ENCODE measurements around the gene ADIPOR2. TPM values are rescaled to one million over a fixed set of nuclear protein-coding genes. Genes with fewer than 3 reads are reported as not detected.
A peak's percentile ranks its signal among the peaks of the same experiment; 100 is the strongest.

The ADIPOR2 gene
- total RNA-seq, 1 experiment from 2014 or later = 58.5 TPM

- POLR2A ChIA-PET = no interaction called here
- no peak for DNase-seq (ENCODE audit: unreplicated experiment)
- CTCF ChIA-PET = interaction anchor here (0.5 to 5.5 kb wide), 6 partner anchors 8 to 619 kb away, joined by 3 to 38 read pairs (median 4); no protein-coding TSS in a partner anchor
- Mint-ChIP-seq H3K27me3 (ENCODE audit: insufficient read depth, unreplicated experiment) (no peaks in the 10 kb centered on the region), H3K36me3 (ENCODE audit: insufficient read depth, unreplicated experiment) (no peaks in the 10 kb centered on the region), H3K4me1 (ENCODE audit: insufficient read depth, unreplicated experiment) (peaks cover 6% of the 10 kb centered on the region), H3K9me3 (ENCODE audit: unreplicated experiment) (peaks cover 3% of the 10 kb centered on the region), H3K27ac (ENCODE audit: low read depth, unreplicated experiment) (no peak overlapping the region), H3K4me3 (ENCODE audit: unreplicated experiment) (no peak overlapping the region)
- no peak for TF ChIP-seq CTCF (IDR thresholded peaks at IDR 0.05; ENCODE audit: unreplicated experiment)
- BruUV-seq (replicated peaks) = no TSS peak
- intact Hi-C loops (cut with micrococcal nuclease) = loop anchor here (5.0 kb wide), 1 partner anchor 483 kb away; no protein-coding TSS in a partner anchor
These were observed 108.4 kb downstream of the ADIPOR2 start for GRCh38 chr12:1799051-1799881.

- ChIA-PET POLR2A (no interaction called here), CTCF (interaction anchor here (0.5 to 5.5 kb wide), 4 partner anchors 9 to 619 kb away, joined by 3 to 38 read pairs (median 4); no protein-coding TSS in a partner anchor)
- intact Hi-C loops (cut with micrococcal nuclease) = loop anchor here (5.0 kb wide), 1 partner anchor 482 kb away; no protein-coding TSS in a partner anchor
- Mint-ChIP-seq H3K36me3 (ENCODE audit: insufficient read depth, unreplicated experiment) (no peaks in the 10 kb centered on the region), H3K4me1 (ENCODE audit: insufficient read depth, unreplicated experiment) (peaks cover 6% of the 10 kb centered on the region), H3K27ac (ENCODE audit: low read depth, unreplicated experiment) (no peak overlapping the region), H3K9me3 (ENCODE audit: unreplicated experiment) (peaks cover 7% of the 10 kb centered on the region), H3K4me3 (ENCODE audit: unreplicated experiment) (no peak overlapping the region), H3K27me3 (ENCODE audit: insufficient read depth, unreplicated experiment) (no peaks in the 10 kb centered on the region)
- TF ChIP-seq CTCF (IDR thresholded peaks at IDR 0.05; ENCODE audit: unreplicated experiment) = no peak
- DNase-seq (ENCODE audit: unreplicated experiment) = no peak
- BruUV-seq (replicated peaks) = no TSS peak
These were observed 109.1 kb downstream of the ADIPOR2 start for GRCh38 chr12:1799882-1800400.

- CTCF ChIA-PET = interaction anchor here (0.7 to 5.5 kb wide), 6 partner anchors 10 to 236 kb away, joined by 3 to 38 read pairs (median 4); no protein-coding TSS in a partner anchor
- no peaks in the 10 kb centered on the region for H3K27me3 Mint-ChIP-seq (ENCODE audit: insufficient read depth, unreplicated experiment)
- BruUV-seq (replicated peaks) = no TSS peak
- H3K27ac Mint-ChIP-seq (ENCODE audit: low read depth, unreplicated experiment) = no peak overlapping the region
- no peak for TF ChIP-seq CTCF (IDR thresholded peaks at IDR 0.05; ENCODE audit: unreplicated experiment)
- H3K36me3 Mint-ChIP-seq (ENCODE audit: insufficient read depth, unreplicated experiment) = no peaks in the 10 kb centered on the region
- intact Hi-C loops (cut with micrococcal nuclease) = no loop called here
- DNase-seq (ENCODE audit: unreplicated experiment) = peak; percentile 41
- peaks cover 7% of the 10 kb centered on the region for H3K9me3 Mint-ChIP-seq (ENCODE audit: unreplicated experiment)
- no peak overlapping the region for H3K4me3 Mint-ChIP-seq (ENCODE audit: unreplicated experiment)
- POLR2A ChIA-PET = no interaction called here
- H3K4me1 Mint-ChIP-seq (ENCODE audit: insufficient read depth, unreplicated experiment) = peaks cover 5% of the 10 kb centered on the region
These were observed 109.8 kb downstream of the ADIPOR2 start for GRCh38 chr12:1800401-1801302.
